Activated T-cell treated with anti-CD3 and anti-CD28 coated beads, Interleukin-2, amount 50 U/mL, for 4 hours (primary cell): ENCODE data around the gene STAT3. TPM values are rescaled to one million over a fixed set of nuclear protein-coding genes. Genes with fewer than 3 reads are reported as not detected.
"Not testable (repeated sequence)": the region's sequence is repeated elsewhere in the genome, so short reads cannot be mapped to it uniquely, and the experiment has no call there.

Experiments
- ATAC-seq, 2 donors: fragments of 200-7000 bp; cut with Tn5 transposase; one replicate each; pipeline ENCODE4 v1.10.0; 2021
- DNase-seq: peaks from one replicate; pipeline ENCODE4 v3.0.0-alpha.2; 2020
- H3K27me3 Mint-ChIP-seq: one replicate; pipeline ENCODE4 v1.8.0; 2021; ENCODE audit warnings: low read depth, mixed read lengths
- H3K36me3 Mint-ChIP-seq: one replicate; pipeline ENCODE4 v1.8.0; 2022; ENCODE audit warnings: mixed read lengths; ENCODE audit not compliant: insufficient read depth
- H3K4me1 Mint-ChIP-seq: one replicate; pipeline ENCODE4 v1.8.0; 2021; ENCODE audit warnings: low read depth, mixed read lengths
- H3K4me3 Mint-ChIP-seq: one replicate; pipeline ENCODE4 v1.8.0; 2021; ENCODE audit warnings: mild to moderate bottlenecking, moderate library complexity, mixed read lengths
- H3K9me3 Mint-ChIP-seq: one replicate; pipeline ENCODE4 v1.8.0; 2021; ENCODE audit warnings: mixed read lengths
- total RNA-seq, 3 donors: library from RNA; stranded (reverse); gene quantifications; one replicate each; pipeline ENCODE4 v1.2.1, GENCODE V29; 2021

STAT3 gene
- total RNA-seq, 3 donors from 2014 or later: 172 to 175 (median 173) TPM

GRCh38 chr17:42312285-42313130, 75.7 kb downstream of the STAT3 start:
- Mint-ChIP-seq H3K36me3 (peaks cover 45% of the 10 kb centered on the region), H3K4me3 (peak overlapping the region; percentile 60), H3K27me3 (no peaks in the 10 kb centered on the region), H3K4me1 (peaks cover 70% of the 10 kb centered on the region), H3K9me3 (no peaks in the 10 kb centered on the region)
- ATAC-seq (peak; percentile 60 to 61), DNase-seq (peak; percentile 68)

GRCh38 chr17:42312035-42312284, 76.3 kb downstream of the STAT3 start:
- Mint-ChIP-seq H3K27me3 (no peaks in the 10 kb centered on the region), H3K9me3 (no peaks in the 10 kb centered on the region), H3K4me1 (peaks cover 65% of the 10 kb centered on the region), H3K4me3 (peak overlapping the region; percentile 60), H3K36me3 (peaks cover 47% of the 10 kb centered on the region)
- no peak for ATAC-seq
- no peak for DNase-seq

DNA sequence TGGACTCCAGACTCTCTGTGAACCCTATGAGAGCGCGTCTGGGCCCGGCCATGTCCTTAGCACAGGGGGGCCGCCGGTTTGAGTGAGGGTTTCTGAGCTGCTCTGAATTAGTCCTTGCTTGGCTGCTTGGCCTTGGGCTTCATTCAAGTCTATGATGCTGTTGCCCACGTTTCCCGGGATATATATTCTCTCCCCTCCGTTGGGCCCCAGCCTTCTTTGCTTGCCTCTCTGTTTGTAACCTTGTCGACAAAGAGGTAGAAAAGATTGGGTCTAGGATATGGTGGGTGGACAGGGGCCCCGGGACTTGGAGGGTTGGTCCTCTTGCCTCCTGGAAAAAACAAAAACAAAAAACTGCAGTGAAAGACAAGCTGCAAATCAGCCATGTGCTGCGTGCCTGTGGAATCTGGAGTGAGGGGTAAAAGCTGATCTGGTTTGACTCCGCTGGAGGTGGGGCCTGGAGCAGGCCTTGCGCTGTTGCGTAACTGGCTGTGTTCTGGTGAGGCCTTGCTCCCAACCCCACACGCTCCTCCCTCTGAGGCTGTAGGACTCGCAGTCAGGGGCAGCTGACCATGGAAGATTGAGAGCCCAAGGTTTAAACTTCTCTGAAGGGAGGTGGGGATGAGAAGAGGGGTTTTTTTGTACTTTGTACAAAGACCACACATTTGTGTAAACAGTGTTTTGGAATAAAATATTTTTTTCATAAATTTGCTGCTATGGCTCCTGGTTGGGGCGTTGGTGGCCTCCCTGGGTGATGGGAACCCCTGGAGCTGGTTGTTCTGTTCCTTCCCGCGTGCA, 76.8 kb downstream of the STAT3 start:
- no peaks in the 10 kb centered on the region for H3K9me3 Mint-ChIP-seq
- ATAC-seq (no peak), DNase-seq (no peak)
- peak overlapping the region; percentile 60 for H3K4me3 Mint-ChIP-seq
- H3K36me3 Mint-ChIP-seq: peaks cover 49% of the 10 kb centered on the region
- H3K4me1 Mint-ChIP-seq: peaks cover 60% of the 10 kb centered on the region
- no peaks in the 10 kb centered on the region for H3K27me3 Mint-ChIP-seq

DNA sequence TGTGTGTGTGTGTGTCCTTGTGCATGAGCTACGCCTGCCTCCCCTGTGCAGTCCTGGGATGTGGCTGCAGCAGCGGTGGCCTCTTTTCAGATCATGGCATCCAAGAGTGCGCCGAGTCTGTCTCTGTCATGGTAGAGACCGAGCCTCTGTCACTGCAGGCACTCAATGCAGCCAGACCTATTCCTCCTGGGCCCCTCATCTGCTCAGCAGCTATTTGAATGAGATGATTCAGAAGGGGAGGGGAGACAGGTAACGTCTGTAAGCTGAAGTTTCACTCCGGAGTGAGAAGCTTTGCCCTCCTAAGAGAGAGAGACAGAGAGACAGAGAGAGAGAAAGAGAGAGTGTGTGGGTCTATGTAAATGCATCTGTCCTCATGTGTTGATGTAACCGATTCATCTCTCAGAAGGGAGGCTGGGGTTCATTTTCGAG, 77.4 kb downstream of the STAT3 start:
- peak; percentile 69 to 71 for ATAC-seq
- peak overlapping the region; percentile 60 for H3K4me3 Mint-ChIP-seq

DNA sequence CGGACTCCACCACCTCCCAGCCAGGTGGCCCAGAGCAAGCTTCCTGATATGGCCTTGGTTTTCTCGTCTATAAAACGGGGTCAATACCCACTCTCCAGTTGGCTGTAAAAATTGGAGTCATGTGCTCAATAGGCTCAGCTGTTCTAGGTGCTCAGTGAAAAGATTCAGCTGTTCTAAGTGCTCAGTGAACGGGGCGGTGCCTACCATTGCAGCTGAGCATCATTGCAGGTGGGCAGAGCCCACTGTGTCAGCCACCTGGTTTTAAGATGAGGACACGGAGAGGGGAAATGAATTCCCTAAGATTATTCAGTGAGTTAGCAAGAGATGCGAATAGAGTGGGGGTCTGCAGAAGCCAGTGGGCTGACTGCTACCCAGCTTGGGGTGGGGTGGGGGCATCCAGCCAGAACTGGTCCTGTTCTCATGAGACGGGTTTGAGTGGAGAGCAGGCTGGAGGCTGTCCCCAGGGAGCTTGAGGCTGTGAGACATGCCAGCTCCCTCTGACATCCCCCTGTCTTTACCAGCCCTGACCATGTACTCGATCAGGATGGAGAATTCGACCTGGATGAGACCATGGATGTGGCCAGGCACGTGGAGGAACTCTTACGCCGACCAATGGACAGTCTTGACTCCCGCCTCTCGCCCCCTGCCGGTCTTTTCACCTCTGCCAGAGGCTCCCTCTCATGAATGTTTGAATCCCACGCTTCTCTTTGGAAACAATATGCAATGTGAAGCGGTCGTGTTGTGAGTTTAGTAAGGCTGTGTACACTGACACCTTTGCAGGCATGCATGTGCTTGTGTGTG, 78.1 kb downstream of the STAT3 start:
- no peak for DNase-seq
- Mint-ChIP-seq H3K4me1 (peaks cover 58% of the 10 kb centered on the region), H3K9me3 (no peaks in the 10 kb centered on the region), H3K4me3 (peak overlapping the region; percentile 60), H3K27me3 (no peaks in the 10 kb centered on the region), H3K36me3 (peaks cover 52% of the 10 kb centered on the region)
- ATAC-seq: no peak

More for the DNA sequence above, 77.4 kb downstream of the STAT3 start:
- Mint-ChIP-seq H3K9me3 (no peaks in the 10 kb centered on the region), H3K27me3 (no peaks in the 10 kb centered on the region), H3K36me3 (peaks cover 55% of the 10 kb centered on the region), H3K4me1 (peaks cover 63% of the 10 kb centered on the region)
- no peak for DNase-seq

GRCh38 chr17:42309142-42309541, 79.1 kb downstream of the STAT3 start:
- H3K27me3 Mint-ChIP-seq: no peaks in the 10 kb centered on the region
- no peak for DNase-seq
- peaks cover 59% of the 10 kb centered on the region for H3K4me1 Mint-ChIP-seq
- no peaks in the 10 kb centered on the region for H3K9me3 Mint-ChIP-seq
- no peak for ATAC-seq
- H3K4me3 Mint-ChIP-seq: no peak overlapping the region
- H3K36me3 Mint-ChIP-seq: peaks cover 61% of the 10 kb centered on the region

DNA sequence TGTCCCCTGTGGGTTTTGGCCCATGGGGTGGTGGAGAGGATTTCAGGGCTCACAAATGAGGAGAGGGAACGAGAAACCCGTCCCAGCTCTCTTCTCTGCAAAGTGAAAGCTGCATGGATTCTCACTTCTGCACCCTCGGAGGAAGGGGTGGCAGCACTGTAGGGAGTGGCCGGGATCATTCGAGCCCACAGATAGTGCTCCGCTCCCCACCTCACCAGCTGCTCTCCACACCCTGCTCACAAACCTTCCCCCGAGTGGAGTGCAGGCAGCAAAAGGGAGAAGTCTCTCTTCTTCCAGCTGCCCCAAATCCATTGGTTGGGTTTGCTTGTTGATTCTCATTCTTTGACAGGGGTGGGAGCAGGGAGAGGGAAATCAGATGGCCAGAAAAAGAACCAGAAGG, 79.8 kb downstream of the STAT3 start:
- H3K27me3 Mint-ChIP-seq: no peaks in the 10 kb centered on the region
- no peak for DNase-seq
- no peaks in the 10 kb centered on the region for H3K9me3 Mint-ChIP-seq
- H3K36me3 Mint-ChIP-seq: peaks cover 62% of the 10 kb centered on the region
- ATAC-seq: no peak
- peaks cover 55% of the 10 kb centered on the region for H3K4me1 Mint-ChIP-seq
- H3K4me3 Mint-ChIP-seq: no peak overlapping the region

GRCh38 chr17:42307362-42307927, 80.8 kb downstream of the STAT3 start:
- Mint-ChIP-seq H3K36me3 (peaks cover 64% of the 10 kb centered on the region), H3K27me3 (no peaks in the 10 kb centered on the region), H3K4me3 (no peak overlapping the region), H3K4me1 (peaks cover 50% of the 10 kb centered on the region), H3K9me3 (no peaks in the 10 kb centered on the region)
- ATAC-seq: no peak
- DNase-seq: no peak

DNA sequence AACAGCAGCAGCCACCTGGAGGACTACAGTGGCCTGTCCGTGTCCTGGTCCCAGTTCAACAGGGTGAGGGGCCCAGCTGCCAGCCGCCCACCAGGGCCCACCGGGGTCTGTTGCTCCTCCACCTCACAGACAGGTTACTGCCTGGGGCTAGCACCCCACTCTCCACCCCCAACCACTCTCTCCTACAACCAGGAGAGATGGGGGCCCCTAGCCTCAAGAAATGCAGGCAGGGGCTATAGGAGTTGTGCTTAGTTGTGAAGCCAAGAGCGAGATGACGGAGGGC, 81.9 kb downstream of the STAT3 start:
- H3K27me3 Mint-ChIP-seq: no peaks in the 10 kb centered on the region
- ATAC-seq (no peak), DNase-seq (no peak)
- peaks cover 41% of the 10 kb centered on the region for H3K4me1 Mint-ChIP-seq
- no peaks in the 10 kb centered on the region for H3K9me3 Mint-ChIP-seq
- H3K4me3 Mint-ChIP-seq: no peak overlapping the region
- H3K36me3 Mint-ChIP-seq: peaks cover 71% of the 10 kb centered on the region

DNA sequence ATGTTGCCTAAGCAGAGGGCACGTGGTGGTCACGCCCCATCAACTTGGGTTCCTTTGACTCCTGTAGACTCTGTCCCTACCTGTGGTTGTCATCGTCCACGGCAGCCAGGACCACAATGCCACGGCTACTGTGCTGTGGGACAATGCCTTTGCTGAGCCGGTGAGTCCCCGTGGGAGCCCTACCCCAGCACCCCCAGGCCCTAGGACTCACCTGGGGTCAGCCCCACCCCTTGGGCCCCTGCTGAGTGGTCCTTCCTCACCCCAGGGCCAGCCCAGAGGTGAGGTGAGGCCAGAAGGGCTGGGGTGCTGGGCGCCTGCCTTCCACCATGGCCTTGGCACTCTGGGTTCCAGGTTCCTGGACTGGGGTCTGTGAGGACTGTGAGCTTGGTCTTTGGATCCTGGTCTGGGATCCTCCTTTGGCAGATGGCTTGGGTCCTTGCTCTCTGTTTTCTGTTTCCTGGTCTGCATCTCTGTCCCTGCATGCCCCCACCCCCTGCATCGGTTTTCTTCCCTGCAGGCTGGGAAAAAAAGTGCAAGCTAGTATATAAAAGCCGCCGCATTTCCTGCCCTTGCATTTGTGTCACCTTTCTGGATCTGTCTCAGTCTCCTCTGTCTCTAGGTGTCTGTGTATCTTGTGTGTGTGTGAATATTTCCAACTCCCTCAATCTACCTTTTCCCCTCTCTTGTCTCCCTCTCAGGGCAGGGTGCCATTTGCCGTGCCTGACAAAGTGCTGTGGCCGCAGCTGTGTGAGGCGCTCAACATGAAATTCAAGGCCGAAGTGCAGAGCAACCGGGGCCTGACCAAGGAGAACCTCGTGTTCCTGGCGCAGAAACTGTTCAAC, 82.5 kb downstream of the STAT3 start:
- peaks cover 71% of the 10 kb centered on the region for H3K36me3 Mint-ChIP-seq
- DNase-seq: no peak
- no peaks in the 10 kb centered on the region for H3K27me3 Mint-ChIP-seq
- no peaks in the 10 kb centered on the region for H3K9me3 Mint-ChIP-seq
- peak in 1 of 2 donors; percentile 23 for ATAC-seq
- H3K4me1 Mint-ChIP-seq: peaks cover 35% of the 10 kb centered on the region
- H3K4me3 Mint-ChIP-seq: no peak overlapping the region

- H3K36me3 Mint-ChIP-seq: peaks cover 66% of the 10 kb centered on the region
- H3K4me3 Mint-ChIP-seq, H3K27me3 Mint-ChIP-seq, DNase-seq, ATAC-seq, H3K9me3 Mint-ChIP-seq: not testable (repeated sequence)
- H3K4me1 Mint-ChIP-seq: peaks cover 28% of the 10 kb centered on the region
These were observed 83.3 kb downstream of the STAT3 start for GRCh38 chr17:42305031-42305330.

DNA sequence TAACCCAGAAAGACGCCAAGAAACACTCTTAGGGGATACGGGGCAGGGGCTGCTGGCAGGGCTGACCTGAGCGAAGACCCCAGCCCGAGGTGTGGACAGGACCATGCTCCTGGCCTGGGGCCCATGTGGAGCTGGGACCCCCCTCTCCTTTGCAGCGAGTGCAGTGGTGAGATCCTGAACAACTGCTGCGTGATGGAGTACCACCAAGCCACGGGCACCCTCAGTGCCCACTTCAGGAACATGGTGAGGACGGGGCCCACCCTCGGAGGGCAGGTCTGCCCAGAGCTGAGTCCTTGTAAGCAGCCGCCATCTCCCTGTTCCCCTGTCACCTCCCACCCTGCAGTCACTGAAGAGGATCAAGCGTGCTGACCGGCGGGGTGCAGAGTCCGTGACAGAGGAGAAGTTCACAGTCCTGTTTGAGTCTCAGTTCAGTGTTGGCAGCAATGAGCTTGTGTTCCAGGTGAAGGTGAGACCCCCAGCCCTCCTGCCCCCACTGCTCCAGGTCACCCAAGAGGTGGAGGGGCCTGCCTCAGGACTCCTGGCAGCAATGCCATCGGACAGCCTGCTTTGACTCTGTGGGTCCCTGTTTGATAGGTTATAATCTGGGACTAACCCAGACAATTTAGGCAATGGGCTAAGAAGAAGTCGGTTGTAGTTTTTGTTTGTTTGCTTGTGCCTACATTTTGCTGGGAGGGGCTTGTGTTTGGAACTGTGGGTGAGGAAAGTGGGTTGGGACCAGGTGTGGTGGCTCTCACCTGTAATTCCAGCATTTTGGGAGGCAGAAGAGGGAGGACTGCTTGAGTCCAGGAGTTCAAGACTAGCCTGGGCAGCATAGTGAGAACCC, 83.8 kb downstream of the STAT3 start:
- no peaks in the 10 kb centered on the region for H3K9me3 Mint-ChIP-seq
- DNase-seq (no peak), ATAC-seq (no peak)
- peaks cover 61% of the 10 kb centered on the region for H3K36me3 Mint-ChIP-seq
- H3K27me3 Mint-ChIP-seq: no peaks in the 10 kb centered on the region
- peaks cover 22% of the 10 kb centered on the region for H3K4me1 Mint-ChIP-seq
- H3K4me3 Mint-ChIP-seq: no peak overlapping the region

GRCh38 chr17:42303694-42304093, 84.5 kb downstream of the STAT3 start:
- ATAC-seq (no peak), DNase-seq (no peak)
- no peaks in the 10 kb centered on the region for H3K9me3 Mint-ChIP-seq
- peaks cover 17% of the 10 kb centered on the region for H3K4me1 Mint-ChIP-seq
- peaks cover 61% of the 10 kb centered on the region for H3K36me3 Mint-ChIP-seq
- no peaks in the 10 kb centered on the region for H3K27me3 Mint-ChIP-seq
- no peak overlapping the region for H3K4me3 Mint-ChIP-seq
